ENCODE results near the gene ANO9.

ANO9 gene

GRCh38 chr11:488579-488978 is 46.8 kb upstream of the ANO9 start:
- no peak overlapping the region for H3K4me3 ChIP-seq (replicated peaks in 1 of 2; ENCODE audit: low read depth in 2 of 2, low read length in 2 of 2)
- DNase-seq (ENCODE audit: low read depth in 2 of 2): no peak
- TF ChIP-seq, protein P1, sequence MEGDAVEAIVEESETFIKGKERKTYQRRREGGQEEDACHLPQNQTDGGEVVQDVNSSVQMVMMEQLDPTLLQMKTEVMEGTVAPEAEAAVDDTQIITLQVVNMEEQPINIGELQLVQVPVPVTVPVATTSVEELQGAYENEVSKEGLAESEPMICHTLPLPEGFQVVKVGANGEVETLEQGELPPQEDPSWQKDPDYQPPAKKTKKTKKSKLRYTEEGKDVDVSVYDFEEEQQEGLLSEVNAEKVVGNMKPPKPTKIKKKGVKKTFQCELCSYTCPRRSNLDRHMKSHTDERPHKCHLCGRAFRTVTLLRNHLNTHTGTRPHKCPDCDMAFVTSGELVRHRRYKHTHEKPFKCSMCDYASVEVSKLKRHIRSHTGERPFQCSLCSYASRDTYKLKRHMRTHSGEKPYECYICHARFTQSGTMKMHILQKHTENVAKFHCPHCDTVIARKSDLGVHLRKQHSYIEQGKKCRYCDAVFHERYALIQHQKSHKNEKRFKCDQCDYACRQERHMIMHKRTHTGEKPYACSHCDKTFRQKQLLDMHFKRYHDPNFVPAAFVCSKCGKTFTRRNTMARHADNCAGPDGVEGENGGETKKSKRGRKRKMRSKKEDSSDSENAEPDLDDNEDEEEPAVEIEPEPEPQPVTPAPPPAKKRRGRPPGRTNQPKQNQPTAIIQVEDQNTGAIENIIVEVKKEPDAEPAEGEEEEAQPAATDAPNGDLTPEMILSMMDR (IDR thresholded peaks at IDR 0.05; ENCODE audit: low read depth, low read length): no peak

- DNase-seq (ENCODE audit: low read depth in 2 of 2): no peak
- TF ChIP-seq, protein P1 (IDR thresholded peaks at IDR 0.05; ENCODE audit: low read depth, low read length): no peak
- H3K4me3 ChIP-seq (replicated peaks in 1 of 2; ENCODE audit: low read depth in 2 of 2, low read length in 2 of 2): no peak overlapping the region
These were observed 46.3 kb upstream of the ANO9 start for GRCh38 chr11:488062-488461.

DNA sequence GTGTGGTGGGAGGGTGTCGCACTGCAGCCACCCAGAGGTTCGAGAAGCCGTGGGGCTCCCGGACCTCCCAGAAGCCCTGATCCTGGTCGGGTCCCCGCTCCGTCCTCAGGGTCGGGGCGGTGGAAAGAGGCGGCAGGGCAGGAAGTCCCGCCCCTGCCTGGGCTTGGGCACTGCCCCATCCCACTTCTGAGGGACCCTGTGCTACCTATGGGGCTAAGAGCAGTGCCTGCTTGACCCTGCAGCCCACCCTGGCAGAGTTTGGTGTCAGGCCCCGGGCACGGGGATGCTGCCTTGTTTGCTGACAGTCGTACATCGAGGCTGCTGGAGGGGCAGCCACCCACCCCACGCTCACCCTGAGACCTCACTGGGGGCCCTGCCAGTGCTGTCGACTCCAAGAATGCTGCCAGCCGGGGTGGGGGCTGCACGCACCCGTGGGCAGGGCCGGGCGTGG is 45.8 kb upstream of the ANO9 start:
- TF ChIP-seq, protein P1 (IDR thresholded peaks at IDR 0.05; ENCODE audit: low read depth, low read length): no peak

DNA sequence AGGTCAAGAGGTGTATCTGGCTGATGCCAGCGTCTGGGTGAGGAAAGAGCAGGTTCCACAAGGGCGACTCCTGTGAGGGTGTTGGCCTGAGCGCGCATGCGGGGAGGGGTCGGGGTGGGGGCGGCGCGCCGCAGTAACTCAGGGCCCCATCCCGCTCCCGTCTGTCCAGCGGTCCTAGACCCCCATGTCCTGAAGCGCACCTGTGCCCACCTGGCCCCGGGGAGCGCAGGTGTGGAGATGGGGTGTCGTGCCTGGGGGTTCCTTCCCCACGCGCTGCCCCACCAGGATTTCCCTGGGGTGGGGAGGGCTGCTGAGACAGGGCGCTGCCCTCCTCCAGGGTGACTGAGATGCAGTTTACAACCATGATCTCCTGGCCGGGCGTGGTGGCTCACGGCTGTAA is 44.4 kb upstream of the ANO9 start:
- no peak for DNase-seq (ENCODE audit: low read depth in 2 of 2)
- no peak overlapping the region for H3K4me3 ChIP-seq (replicated peaks in 1 of 2; ENCODE audit: low read depth in 2 of 2, low read length in 2 of 2)
- TF ChIP-seq, protein P1 (IDR thresholded peaks at IDR 0.05; ENCODE audit: low read depth, low read length): no peak

More for the DNA sequence above, 45.8 kb upstream of the ANO9 start:
- DNase-seq (ENCODE audit: low read depth in 2 of 2): no peak
- no peak overlapping the region for H3K4me3 ChIP-seq (replicated peaks in 1 of 2; ENCODE audit: low read depth in 2 of 2, low read length in 2 of 2)

- TF ChIP-seq, protein P1 (IDR thresholded peaks at IDR 0.05; ENCODE audit: low read depth, low read length): no peak
- no peak for DNase-seq (ENCODE audit: low read depth in 2 of 2)
These were observed 42.8 kb upstream of the ANO9 start for GRCh38 chr11:484616-485015.

GRCh38 chr11:479311-479710 is 37.5 kb upstream of the ANO9 start:
- no peak for DNase-seq (ENCODE audit: low read depth in 2 of 2)
- no peak overlapping the region for H3K4me3 ChIP-seq (replicated peaks in 1 of 2; ENCODE audit: low read depth in 2 of 2, low read length in 2 of 2)
- TF ChIP-seq, protein P1 (IDR thresholded peaks at IDR 0.05; ENCODE audit: low read depth, low read length): no peak

More at GRCh38 chr11:484616-485015, 42.8 kb upstream of the ANO9 start:
- no peak overlapping the region for H3K4me3 ChIP-seq (replicated peaks in 1 of 2; ENCODE audit: low read depth in 2 of 2, low read length in 2 of 2)

DNA sequence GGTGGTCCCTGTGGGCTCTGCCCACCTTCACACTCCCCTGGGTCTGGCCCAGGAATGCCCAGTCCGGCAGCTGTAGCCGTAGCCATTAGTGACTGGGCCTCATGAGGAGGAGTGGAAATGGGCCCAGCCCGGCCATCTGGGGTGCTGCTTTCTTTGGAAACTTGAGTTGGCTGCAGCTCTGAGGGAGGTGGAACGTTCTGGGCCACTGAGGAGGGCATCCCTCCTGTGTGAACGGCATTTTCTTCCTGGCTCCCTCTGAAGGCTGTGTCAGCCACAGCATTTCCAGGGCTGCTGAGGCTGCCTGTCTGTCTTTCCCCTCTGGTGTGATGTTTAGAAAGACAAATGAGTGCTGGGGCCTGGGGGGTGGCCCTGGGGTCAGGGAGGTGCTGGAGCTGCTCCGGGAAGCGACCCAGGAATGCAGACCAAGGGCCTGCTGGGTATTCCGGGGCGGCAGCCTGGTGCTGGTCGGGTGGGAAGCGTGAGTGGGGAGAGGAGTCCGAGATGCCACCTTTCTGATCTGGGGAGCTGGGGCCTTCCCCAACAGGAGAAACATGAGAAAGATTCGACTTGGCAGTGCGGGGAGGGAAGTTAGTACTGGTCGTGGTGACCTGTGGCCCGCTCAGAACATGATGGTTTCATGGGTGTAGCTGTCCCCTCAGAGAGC is 35.4 kb upstream of the ANO9 start:
- no peak for DNase-seq (ENCODE audit: low read depth in 2 of 2)
- TF ChIP-seq, protein P1 (IDR thresholded peaks at IDR 0.05; ENCODE audit: low read depth, low read length): no peak
- H3K4me3 ChIP-seq (replicated peaks in 1 of 2; ENCODE audit: low read depth in 2 of 2, low read length in 2 of 2): no peak overlapping the region

All from cardiac fibroblast (primary cell).